Cardiac fibroblast (primary cell): ENCODE results near the gene SRGN.

ENCODE experiments used
- DNase-seq, 2 donors: peaks; one replicate each; pipeline versions ENCODE4 v3.0.0 to v3.0.0-alpha.2; 2010; ENCODE audit warnings: low read depth in 2 of 2
- H3K4me3 ChIP-seq, 2 donors: replicated peaks in 1 of 2; 1 replicate in 1 of 2; 2 replicates in 1 of 2; pipeline ENCODE4 v1.5.1; 2011; ENCODE audit warnings: low read depth in 2 of 2, low read length in 2 of 2, mild to moderate bottlenecking in 2 of 2, moderate library complexity in 1 of 2
- CTCF ChIP-seq: IDR thresholded peaks from one replicate; pipeline ENCODE4 v1.5.1; 2011; ENCODE audit warnings: low read depth, mild to moderate bottlenecking, low read length, inconsistent platforms

The SRGN gene

GRCh38 chr10:69080226-69080625 lies 7.7 kb upstream of the SRGN start:
- H3K4me3 ChIP-seq, result no peak overlapping the region
- DNase-seq, result no peak
- TF ChIP-seq CTCF, result no peak

GRCh38 chr10:69086001-69086509 lies 1.8 kb upstream of the SRGN start:
- peak; percentile 62 to 67 for DNase-seq
- TF ChIP-seq CTCF, result no peak
- no peak overlapping the region for H3K4me3 ChIP-seq

GRCh38 chr10:69088471-69088769 lies 517 bp downstream of the SRGN start:
- DNase-seq, result peak; percentile 44 to 51
- TF ChIP-seq CTCF, result no peak
- peak overlapping the region; percentile 55 to 62 for H3K4me3 ChIP-seq

GRCh38 chr10:69088801-69089501 lies 1.0 kb downstream of the SRGN start:
- peak; percentile 85 to 89 for DNase-seq
- H3K4me3 ChIP-seq, result peak overlapping the region; percentile 55 to 62
- TF ChIP-seq CTCF, result no peak

- H3K4me3 ChIP-seq, result peak overlapping the region; percentile 55 to 62
- TF ChIP-seq CTCF, result no peak
- peak; percentile 49 to 76 for DNase-seq
These were observed 2.0 kb downstream of the SRGN start for GRCh38 chr10:69089638-69090599.

GRCh38 chr10:69090685-69091084 lies 2.8 kb downstream of the SRGN start:
- peak overlapping the region in 1 of 2 donors; percentile 62 for H3K4me3 ChIP-seq
- no peak for TF ChIP-seq CTCF
- peak in 1 of 2 donors; percentile 68 for DNase-seq
